Islet precursor cell (in vitro differentiated cells): ENCODE data around the gene GNAS-AS1.

Source experiments
- DNase-seq: peaks from one replicate; pipeline ENCODE4 v3.0.0-alpha.2; 2018

Gene GNAS-AS1

GRCh38 chr20:58850693-58851174 lies at the start of gene GNAS-AS1:
TSS of gene GNAS-AS1 (minus strand) at chr20:58850902.
- DNase-seq, result peak; percentile 93

GRCh38 chr20:58900397-58900796 lies 49.7 kb upstream of the GNAS-AS1 start:
- no peak for DNase-seq

GRCh38 chr20:58899512-58899911 lies 48.8 kb upstream of the GNAS-AS1 start:
- no peak for DNase-seq

- no peak for DNase-seq
These were observed 48.1 kb upstream of the GNAS-AS1 start for GRCh38 chr20:58898629-58899408.

- no peak for DNase-seq
These were observed 46.8 kb upstream of the GNAS-AS1 start for GRCh38 chr20:58897488-58897887.

GRCh38 chr20:58896820-58897219 lies 46.1 kb upstream of the GNAS-AS1 start:
- DNase-seq, result no peak

- DNase-seq, result no peak
These were observed 44.9 kb upstream of the GNAS-AS1 start for GRCh38 chr20:58895448-58896180.

GRCh38 chr20:58894652-58895447 lies 44.1 kb upstream of the GNAS-AS1 start:
- no peak for DNase-seq

- DNase-seq, result no peak
These were observed 42.8 kb upstream of the GNAS-AS1 start for GRCh38 chr20:58893355-58894120.

GRCh38 chr20:58892932-58893224 lies 42.2 kb upstream of the GNAS-AS1 start:
- no peak for DNase-seq

GRCh38 chr20:58892141-58892931 lies 41.6 kb upstream of the GNAS-AS1 start:
- peak; percentile 85 for DNase-seq

- peak; percentile 62 for DNase-seq
These were observed 41.0 kb upstream of the GNAS-AS1 start for GRCh38 chr20:58891718-58892140.

- peak; percentile 88 for DNase-seq
These were observed 40.5 kb upstream of the GNAS-AS1 start for GRCh38 chr20:58891086-58891717.

- DNase-seq, result peak; percentile 90
These were observed 39.9 kb upstream of the GNAS-AS1 start for GRCh38 chr20:58890518-58891085.

GRCh38 chr20:58889798-58890517 lies 39.3 kb upstream of the GNAS-AS1 start:
- peak; percentile 40 for DNase-seq

GRCh38 chr20:58889334-58889760 lies 38.6 kb upstream of the GNAS-AS1 start:
- no peak for DNase-seq

GRCh38 chr20:58888521-58889333 lies 38.0 kb upstream of the GNAS-AS1 start:
- peak; percentile 93 for DNase-seq

GRCh38 chr20:58888103-58888502 lies 37.4 kb upstream of the GNAS-AS1 start:
- DNase-seq, result no peak

GRCh38 chr20:58886546-58886945 lies 35.8 kb upstream of the GNAS-AS1 start:
- no peak for DNase-seq
